ENCODE measurements around the gene CCDC187. TPM values are rescaled to one million over a fixed set of nuclear protein-coding genes. Genes with fewer than 3 reads are reported as not detected.

Gene CCDC187
- total RNA-seq, 6 donors from 2014 or later, result 0.17 to 22.3 (median 10.0) TPM

GRCh38 chr9:136232969-136233368, 70.9 kb downstream of the CCDC187 start:
- Histone ChIP-seq H3K4me3 (no peak overlapping the region), H3K9me3 (no peaks in the 10 kb centered on the region), H3K36me3 (peaks cover 0 to 27% (median 10%) of the 10 kb centered on the region in 4 donors), H3K4me1 (peaks cover 0 to 11% (median 1%) of the 10 kb centered on the region in 4 donors), H3K27me3 (no peaks in the 10 kb centered on the region), H3K27ac (no peak overlapping the region)
- TF ChIP-seq EP300 (IDR thresholded peaks at IDR 0.05) (no peak), POLR2AphosphoS5 (IDR thresholded peaks at IDR 0.05) (no peak), CTCF (IDR thresholded peaks at IDR 0.05) (no peak), POLR2A (IDR thresholded peaks at IDR 0.05) (no peak)
- WGBS, 2 donors, result 73 to 78% methylated on average over 10 of the region's 10 CpGs
- no peak for ATAC-seq (ENCODE audit: low FRiP score in 2 of 2)
- DNase-seq, result no peak

GRCh38 chr9:136231478-136232297, 72.2 kb downstream of the CCDC187 start:
- DNase-seq, result peak in 1 of 2 donors; percentile 24
- Histone ChIP-seq H3K36me3 (peaks cover 0 to 20% (median 8%) of the 10 kb centered on the region in 4 donors), H3K4me3 (no peak overlapping the region), H3K4me1 (peaks cover 0 to 11% (median 1%) of the 10 kb centered on the region in 4 donors), H3K9me3 (no peaks in the 10 kb centered on the region), H3K27me3 (no peaks in the 10 kb centered on the region), H3K27ac (no peak overlapping the region)
- TF ChIP-seq POLR2A (IDR thresholded peaks at IDR 0.05) (no peak), POLR2AphosphoS5 (IDR thresholded peaks at IDR 0.05) (no peak), EP300 (IDR thresholded peaks at IDR 0.05) (no peak), CTCF (IDR thresholded peaks at IDR 0.05) (no peak)
- 65 to 73% methylated on average over 30 of the region's 31 CpGs for WGBS, 2 donors
- no peak for ATAC-seq (ENCODE audit: low FRiP score in 2 of 2)

- DNase-seq, result no peak
- H3K9me3 ChIP-seq, result no peaks in the 10 kb centered on the region
- WGBS, 2 donors, result 89 to 94% methylated on average over 8 to 9 of the region's 9 CpGs
- ATAC-seq (ENCODE audit: low FRiP score in 2 of 2), result no peak
- TF ChIP-seq CTCF (IDR thresholded peaks at IDR 0.05) (no peak), EP300 (IDR thresholded peaks at IDR 0.05) (no peak), POLR2A (IDR thresholded peaks at IDR 0.05) (no peak), POLR2AphosphoS5 (IDR thresholded peaks at IDR 0.05) (no peak)
- peaks cover 0 to 20% (median 3%) of the 10 kb centered on the region in 4 donors for H3K36me3 ChIP-seq
- no peaks in the 10 kb centered on the region for H3K27me3 ChIP-seq
- H3K4me1 ChIP-seq, result peaks cover 0 to 11% (median 1%) of the 10 kb centered on the region in 4 donors
- H3K4me3 ChIP-seq, result no peak overlapping the region
- no peak overlapping the region for H3K27ac ChIP-seq
These were observed 73.1 kb downstream of the CCDC187 start for GRCh38 chr9:136230773-136231172.

- 89 to 93% methylated on average over 10 of the region's 10 CpGs for WGBS, 2 donors
- Histone ChIP-seq H3K9me3 (no peaks in the 10 kb centered on the region), H3K27me3 (no peaks in the 10 kb centered on the region), H3K4me1 (peaks cover 0 to 11% (median 1%) of the 10 kb centered on the region in 4 donors), H3K27ac (no peak overlapping the region), H3K4me3 (no peak overlapping the region), H3K36me3 (peaks cover 0 to 18% (median 2%) of the 10 kb centered on the region in 4 donors)
- DNase-seq, result no peak
- TF ChIP-seq EP300 (IDR thresholded peaks at IDR 0.05), result no peak
- ATAC-seq (ENCODE audit: low FRiP score in 2 of 2), result no peak
These were observed 73.5 kb downstream of the CCDC187 start for GRCh38 chr9:136230365-136230764.

- DNase-seq (peak in 1 of 2 donors; percentile 67), ATAC-seq (ENCODE audit: low FRiP score in 2 of 2) (no peak)
- Histone ChIP-seq H3K27ac (no peak overlapping the region), H3K36me3 (peaks cover 0 to 17% (median 2%) of the 10 kb centered on the region in 4 donors), H3K27me3 (no peaks in the 10 kb centered on the region), H3K9me3 (no peaks in the 10 kb centered on the region), H3K4me1 (peaks cover 0 to 11% (median 1%) of the 10 kb centered on the region in 4 donors), H3K4me3 (no peak overlapping the region)
- WGBS, 2 donors, result 87 to 93% methylated on average over 33 of the region's 33 CpGs
- TF ChIP-seq POLR2AphosphoS5 (IDR thresholded peaks at IDR 0.05) (no peak), EP300 (IDR thresholded peaks at IDR 0.05) (no peak), CTCF (IDR thresholded peaks at IDR 0.05) (no peak), POLR2A (IDR thresholded peaks at IDR 0.05) (no peak)
These were observed 74.5 kb downstream of the CCDC187 start for GRCh38 chr9:136229096-136230065.

Data from upper lobe of left lung (tissue), 6 donors.